GM18526 (cell line): ENCODE results near the gene TMEM253.

Experiments used
- POLR2A ChIP-seq: IDR thresholded peaks from 3 replicates; pipeline ENCODE4 v1.6.1; 2011; ENCODE audit not compliant: insufficient read length; ENCODE audit errors: extremely low read depth

The TMEM253 gene

DNA sequence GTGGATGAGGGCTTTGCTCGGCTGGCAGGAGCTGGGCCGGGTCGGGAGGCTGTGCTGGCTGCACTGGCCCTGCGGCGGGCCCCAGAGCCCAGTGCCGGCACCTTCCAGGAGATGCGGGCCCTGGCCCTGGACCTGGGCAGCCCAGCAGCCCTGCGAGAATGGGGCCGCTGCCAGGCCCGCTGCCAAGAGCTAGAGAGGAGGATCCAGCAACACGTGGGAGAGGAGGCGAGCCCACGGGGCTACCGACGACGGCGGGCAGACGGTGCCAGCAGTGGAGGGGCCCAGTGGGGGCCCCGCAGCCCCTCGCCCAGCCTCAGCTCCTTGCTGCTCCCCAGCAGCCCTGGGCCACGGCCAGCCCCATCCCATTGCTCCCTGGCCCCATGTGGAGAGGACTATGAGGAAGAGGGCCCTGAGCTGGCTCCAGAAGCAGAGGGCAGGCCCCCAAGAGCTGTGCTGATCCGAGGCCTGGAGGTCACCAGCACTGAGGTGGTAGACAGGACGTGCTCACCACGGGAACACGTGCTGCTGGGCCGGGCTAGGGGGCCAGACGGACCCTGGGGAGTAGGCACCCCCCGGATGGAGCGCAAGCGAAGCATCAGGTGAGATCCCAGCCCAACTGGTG, 19.2 kb upstream of the TMEM253 start:
- TF ChIP-seq POLR2A: no peak

DNA sequence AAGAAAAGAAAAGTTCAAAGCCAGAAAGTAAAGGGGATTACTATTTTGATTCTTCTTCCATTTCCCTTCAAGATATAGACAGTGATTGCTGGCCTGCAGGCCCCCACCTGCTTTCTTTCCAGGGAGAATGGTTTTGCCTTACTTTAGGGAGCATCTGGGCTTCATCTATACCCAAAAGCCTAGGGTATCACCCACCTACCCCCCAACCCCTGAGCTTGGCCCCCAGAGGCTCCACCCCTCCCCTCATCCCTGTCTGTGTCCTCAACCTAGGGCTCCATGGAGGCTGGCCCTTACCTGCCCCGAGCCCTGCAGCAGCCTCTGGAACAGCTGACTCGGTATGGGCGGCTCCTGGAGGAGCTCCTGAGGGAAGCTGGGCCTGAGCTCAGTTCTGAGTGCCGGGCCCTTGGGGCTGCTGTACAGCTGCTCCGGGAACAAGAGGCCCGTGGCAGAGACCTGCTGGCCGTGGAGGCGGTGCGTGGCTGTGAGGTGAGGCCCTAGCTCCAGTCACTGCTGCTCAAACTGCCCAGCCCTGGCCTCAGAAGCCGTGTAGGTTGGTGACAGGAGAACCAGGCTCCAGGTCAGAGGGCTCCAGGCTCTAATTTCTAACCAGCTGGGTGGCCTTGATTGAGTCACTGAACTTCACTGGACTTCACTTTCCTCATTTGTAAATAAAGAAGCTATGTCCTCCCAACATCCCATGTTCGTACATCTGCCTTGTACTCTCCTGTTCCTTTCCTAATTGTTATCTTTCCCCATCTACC, 17.1 kb upstream of the TMEM253 start:
- no peak for TF ChIP-seq POLR2A

DNA sequence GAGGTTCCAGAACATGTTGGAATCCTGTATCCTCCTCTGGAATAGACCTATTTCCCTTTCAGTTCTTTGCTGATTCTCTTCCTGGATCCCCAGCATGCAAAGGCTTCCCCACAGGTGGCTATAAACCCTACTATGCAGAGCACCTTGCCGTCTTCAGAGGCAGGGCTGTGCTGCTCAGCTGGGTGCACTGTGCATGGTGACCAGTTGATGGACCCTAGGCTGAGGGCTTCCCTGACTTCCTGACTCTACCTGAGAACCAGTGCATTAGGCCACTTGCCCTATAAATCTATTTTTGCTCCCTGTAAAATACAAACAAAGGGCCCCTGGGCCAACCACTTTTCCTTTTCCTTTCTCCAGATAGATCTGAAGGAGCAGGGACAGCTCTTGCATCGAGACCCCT, 16.5 kb upstream of the TMEM253 start:
- TF ChIP-seq POLR2A: no peak

- no peak for TF ChIP-seq POLR2A
These were observed 15.6 kb upstream of the TMEM253 start for GRCh38 chr14:21084998-21085853.

DNA sequence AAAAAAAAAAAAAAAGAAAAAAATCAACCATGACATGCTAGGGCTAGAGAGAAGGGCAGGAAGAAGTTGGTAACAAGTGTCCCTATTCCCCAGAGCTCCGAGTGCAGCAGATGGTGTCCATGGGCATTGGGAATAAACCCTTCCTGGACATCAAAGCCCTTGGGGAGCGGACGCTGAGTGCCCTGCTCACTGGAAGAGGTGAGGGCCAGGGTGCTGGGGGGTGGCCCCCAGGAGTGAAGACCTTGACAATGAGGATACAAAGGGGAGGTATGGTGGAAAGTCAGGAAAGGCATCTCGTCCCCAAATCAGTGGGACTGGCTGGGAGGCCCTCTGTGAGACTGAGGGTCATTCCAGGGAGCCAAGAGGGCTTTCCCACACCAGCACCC, 14.0 kb upstream of the TMEM253 start:
- TF ChIP-seq POLR2A: no peak

DNA sequence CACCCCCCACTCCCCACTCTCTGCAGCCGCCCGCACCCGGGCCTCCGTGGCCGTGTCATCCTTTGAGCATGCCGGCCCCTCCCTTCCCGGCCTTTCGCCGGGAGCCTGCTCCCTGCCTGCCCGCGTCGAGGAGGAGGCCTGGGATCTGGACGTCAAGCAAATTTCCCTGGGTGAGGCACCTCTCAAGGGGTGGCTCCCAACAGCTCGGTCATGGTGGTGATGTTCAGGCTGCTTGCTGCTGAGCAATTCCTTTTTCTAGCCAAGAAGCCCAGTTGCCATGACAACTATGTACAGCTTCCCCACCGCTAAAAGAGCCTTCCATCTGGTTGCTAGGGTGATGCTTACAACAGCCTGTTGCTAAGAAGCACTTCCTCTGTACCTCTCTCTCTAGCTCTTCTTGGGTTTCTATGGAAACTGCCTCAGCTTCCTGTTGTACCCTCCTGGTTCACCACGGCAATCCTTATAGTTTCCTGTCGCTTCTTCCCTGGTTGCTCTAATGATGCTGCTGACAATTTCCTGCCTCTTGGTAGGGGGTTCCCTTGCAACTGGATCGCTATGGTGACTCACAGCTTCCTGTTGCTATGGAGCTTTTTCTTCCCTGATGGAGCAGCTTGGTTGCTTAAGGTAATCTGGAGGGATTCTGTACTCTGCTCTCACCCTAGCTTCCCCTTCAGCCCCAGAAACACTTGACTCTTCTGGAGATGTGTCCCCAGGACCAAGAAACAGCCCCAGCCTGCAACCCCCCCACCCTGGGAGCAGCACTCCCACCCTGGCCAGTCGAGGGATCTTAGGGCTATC, 13.4 kb upstream of the TMEM253 start:
- no peak for TF ChIP-seq POLR2A

- no peak for TF ChIP-seq POLR2A
These were observed 12.2 kb upstream of the TMEM253 start for GRCh38 chr14:21088687-21089086.

- no peak for TF ChIP-seq POLR2A
These were observed 11.6 kb upstream of the TMEM253 start for GRCh38 chr14:21089271-21089670.

GRCh38 chr14:21089877-21090193, 11.0 kb upstream of the TMEM253 start:
- TF ChIP-seq POLR2A: no peak

DNA sequence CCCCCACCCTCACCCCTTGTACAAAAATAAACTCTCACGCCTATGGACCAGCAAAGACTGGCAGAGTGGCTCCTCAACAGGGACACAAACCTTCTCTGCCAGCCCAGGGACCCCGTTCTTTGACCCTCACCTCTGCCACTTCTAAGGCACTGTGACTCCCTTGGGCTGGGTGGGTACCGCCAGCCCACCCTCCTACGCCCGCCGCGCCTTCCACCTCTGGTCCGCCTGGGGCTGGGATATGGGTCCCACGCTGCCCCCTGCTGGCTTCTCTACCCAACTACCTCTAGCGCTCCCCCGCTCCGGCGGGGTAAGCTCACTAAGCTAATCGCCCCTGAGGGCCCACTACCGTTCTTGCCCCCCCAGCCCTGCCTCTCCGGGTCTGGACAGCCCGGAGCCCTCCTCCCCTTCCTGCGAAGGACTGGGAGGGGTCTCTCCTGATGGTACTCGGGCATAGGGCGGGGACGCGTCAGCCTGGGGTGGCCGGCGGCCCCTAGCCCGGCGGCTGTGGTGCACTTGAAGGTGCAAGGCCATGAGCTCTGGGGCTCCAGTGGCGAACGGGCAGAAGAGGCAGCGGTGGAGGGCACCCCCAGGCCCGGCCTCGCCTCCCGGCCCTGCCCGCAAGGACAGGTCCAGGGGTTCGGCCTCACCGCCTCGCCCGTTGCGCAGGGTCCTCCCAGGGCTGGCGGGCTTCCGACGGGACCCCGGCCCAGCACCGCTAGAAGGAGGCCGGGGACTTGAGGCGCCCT, 10.5 kb upstream of the TMEM253 start:
- TF ChIP-seq POLR2A: no peak

DNA sequence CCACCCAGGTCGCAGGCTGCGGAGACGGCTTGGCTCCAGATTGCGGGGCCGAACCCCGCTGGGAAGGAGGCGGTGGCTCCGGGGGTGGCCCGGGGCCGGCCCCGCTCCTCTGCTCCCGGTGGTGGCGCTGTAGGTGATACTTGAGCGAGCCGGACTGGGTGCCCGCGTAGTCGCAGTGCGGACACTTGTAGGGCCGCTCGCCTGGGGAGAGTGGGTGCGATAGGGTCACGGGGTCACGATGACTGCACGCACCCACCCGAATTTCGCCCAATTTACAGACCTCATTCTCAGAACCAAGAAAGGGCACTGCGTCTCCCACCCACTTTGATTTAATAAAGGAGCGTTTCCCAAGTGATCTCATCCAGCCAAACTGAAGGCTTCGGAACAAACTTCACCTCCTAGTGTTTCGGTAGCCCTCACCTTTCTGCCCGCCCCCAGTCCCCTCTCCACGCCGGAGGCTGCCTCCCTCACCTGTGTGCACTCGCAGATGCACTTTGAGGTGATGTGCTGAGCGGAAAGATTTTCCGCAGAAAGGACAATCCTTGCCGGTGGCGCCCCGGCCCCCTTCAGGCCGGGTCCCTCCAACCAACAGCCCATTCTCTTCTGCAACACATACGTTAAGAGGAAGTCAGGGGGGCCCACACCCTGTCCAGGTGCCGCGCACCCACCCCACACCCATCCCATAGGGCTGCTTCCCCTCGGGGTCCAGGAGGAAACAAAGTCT, 9.8 kb upstream of the TMEM253 start:
- TF ChIP-seq POLR2A: no peak

DNA sequence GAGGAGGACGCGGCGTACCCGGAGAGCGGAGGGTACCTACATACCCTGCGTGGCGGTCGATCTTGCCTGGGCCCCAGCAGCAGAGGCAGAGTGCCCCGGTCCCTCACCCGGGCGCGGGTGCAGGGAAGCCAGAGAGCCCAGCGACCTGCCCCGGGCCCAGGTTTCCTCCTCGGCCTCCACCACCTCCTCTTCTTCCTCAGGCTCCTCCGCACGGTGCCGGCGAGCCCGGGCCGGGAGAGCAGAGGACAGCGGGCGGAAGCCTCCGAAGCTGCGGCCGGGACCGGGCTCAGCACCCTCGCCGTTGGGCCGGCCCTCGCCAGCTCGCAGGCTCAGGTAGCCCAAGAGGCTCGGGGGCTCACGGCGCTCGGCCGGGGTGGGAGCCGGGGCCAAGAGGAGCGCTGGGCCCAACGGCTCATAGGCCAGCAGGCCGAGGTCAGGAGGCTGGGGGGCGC, 9.0 kb upstream of the TMEM253 start:
- TF ChIP-seq POLR2A: no peak

GRCh38 chr14:21092273-21093011, 8.4 kb upstream of the TMEM253 start:
- TF ChIP-seq POLR2A: no peak
